SW480 (cell line): ENCODE measurements around the gene TMEM167A.
A peak's percentile ranks its signal among the peaks of the same experiment; 100 is the strongest.

Experiments used
- DNase-seq: peaks from one replicate; pipeline ENCODE4 v3.0.0-alpha.2; 2016; ENCODE audit warnings: low spot score

The TMEM167A gene

GRCh38 chr5:83035373-83036100 is 41.7 kb downstream of the TMEM167A start:
- no peak for DNase-seq

GRCh38 chr5:83034528-83035207 is 42.5 kb downstream of the TMEM167A start:
- DNase-seq: no peak

GRCh38 chr5:83034036-83034435 is 43.2 kb downstream of the TMEM167A start:
- peak; percentile 64 for DNase-seq

- DNase-seq: no peak
These were observed 45.8 kb downstream of the TMEM167A start for GRCh38 chr5:83031381-83031780.

GRCh38 chr5:83029912-83030311 is 47.3 kb downstream of the TMEM167A start:
- DNase-seq: no peak

GRCh38 chr5:83026930-83027687 is 50.1 kb downstream of the TMEM167A start:
- DNase-seq: no peak

GRCh38 chr5:83026516-83026915 is 50.7 kb downstream of the TMEM167A start:
- no peak for DNase-seq

GRCh38 chr5:83025690-83026478 is 51.3 kb downstream of the TMEM167A start:
- no peak for DNase-seq

- DNase-seq: no peak
These were observed 54.9 kb downstream of the TMEM167A start for GRCh38 chr5:83022334-83022733.

GRCh38 chr5:83015676-83016075 is 61.5 kb downstream of the TMEM167A start:
- DNase-seq: no peak

GRCh38 chr5:83011985-83012384 is 65.2 kb downstream of the TMEM167A start:
- no peak for DNase-seq

GRCh38 chr5:83009408-83009807 is 67.8 kb downstream of the TMEM167A start:
- DNase-seq: no peak

GRCh38 chr5:83007755-83008154 is 69.4 kb downstream of the TMEM167A start:
- DNase-seq: no peak

- DNase-seq: no peak
These were observed 70.4 kb downstream of the TMEM167A start for GRCh38 chr5:83006683-83007283.

GRCh38 chr5:83003791-83004190 is 73.4 kb downstream of the TMEM167A start:
- no peak for DNase-seq
